IMR-90 (cell line): ENCODE measurements around the gene PM20D1.

Experiments used
- BHLHE40 ChIP-seq: fragments of 150-350 bp; IDR thresholded peaks from 2 replicates; pipeline ENCODE4 v1.6.1; 2016; ENCODE audit warnings: mild to moderate bottlenecking, low read depth, low read length
- NFE2L2 ChIP-seq: fragments of 150-350 bp; IDR thresholded peaks from 2 replicates; pipeline ENCODE4 v1.6.1; 2016; ENCODE audit warnings: low read depth, mild to moderate bottlenecking, low read length
- TF ChIP-seq, protein P1 (sequence below): conservative IDR thresholded peaks from 2 replicates; pipeline ENCODE4 v1.5.1; 2012; ENCODE audit warnings: mild to moderate bottlenecking, low read depth, low read length, improper control_type of control experiment

DNA sequence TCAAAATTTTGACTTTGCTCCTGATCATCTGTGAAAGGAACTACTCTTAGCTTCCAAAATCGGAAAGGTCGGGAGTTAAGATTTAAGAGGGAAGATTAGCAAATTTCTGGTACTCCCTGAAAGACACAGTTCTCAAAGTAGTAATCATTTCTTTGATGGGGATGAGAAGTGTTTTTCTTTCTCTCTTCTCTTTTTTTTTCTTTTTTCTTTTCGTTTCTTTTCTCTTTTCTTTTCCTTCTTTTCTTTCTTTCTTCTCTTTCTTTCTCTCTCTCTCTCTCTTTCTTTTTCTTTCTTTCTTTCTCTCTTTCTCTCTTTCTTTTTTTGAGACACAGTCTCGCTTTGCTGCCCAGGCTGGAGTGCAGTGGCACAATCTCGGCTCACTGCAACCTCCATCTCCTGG lies 69.6 kb downstream of the PM20D1 start:
- TF ChIP-seq, protein P1, sequence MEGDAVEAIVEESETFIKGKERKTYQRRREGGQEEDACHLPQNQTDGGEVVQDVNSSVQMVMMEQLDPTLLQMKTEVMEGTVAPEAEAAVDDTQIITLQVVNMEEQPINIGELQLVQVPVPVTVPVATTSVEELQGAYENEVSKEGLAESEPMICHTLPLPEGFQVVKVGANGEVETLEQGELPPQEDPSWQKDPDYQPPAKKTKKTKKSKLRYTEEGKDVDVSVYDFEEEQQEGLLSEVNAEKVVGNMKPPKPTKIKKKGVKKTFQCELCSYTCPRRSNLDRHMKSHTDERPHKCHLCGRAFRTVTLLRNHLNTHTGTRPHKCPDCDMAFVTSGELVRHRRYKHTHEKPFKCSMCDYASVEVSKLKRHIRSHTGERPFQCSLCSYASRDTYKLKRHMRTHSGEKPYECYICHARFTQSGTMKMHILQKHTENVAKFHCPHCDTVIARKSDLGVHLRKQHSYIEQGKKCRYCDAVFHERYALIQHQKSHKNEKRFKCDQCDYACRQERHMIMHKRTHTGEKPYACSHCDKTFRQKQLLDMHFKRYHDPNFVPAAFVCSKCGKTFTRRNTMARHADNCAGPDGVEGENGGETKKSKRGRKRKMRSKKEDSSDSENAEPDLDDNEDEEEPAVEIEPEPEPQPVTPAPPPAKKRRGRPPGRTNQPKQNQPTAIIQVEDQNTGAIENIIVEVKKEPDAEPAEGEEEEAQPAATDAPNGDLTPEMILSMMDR: no peak
- TF ChIP-seq BHLHE40 (no peak), NFE2L2 (no peak)
